Activated CD8-positive, alpha-beta T cell treated with anti-CD3 and anti-CD28 coated beads for 36 hours (primary cell): Measurements from ENCODE around the gene BTN1A1. TPM values are rescaled to one million over a fixed set of nuclear protein-coding genes. Genes with fewer than 3 reads are reported as not detected.
"Not testable (repeated sequence)": the region's sequence is repeated elsewhere in the genome, so short reads cannot be mapped to it uniquely, and the experiment has no call there.

Experiments
- ATAC-seq: fragments of 200-7000 bp; cut with Tn5 transposase; one replicate; pipeline ENCODE4 v1.10.0; 2021; ENCODE audit warnings: mild to moderate bottlenecking, moderate library complexity
- CTCF ChIA-PET: fragments of 350-600 bp; sonication (Branson Sonifier 250); formaldehyde crosslinking; loops from one replicate; lab custom pipeline; 2021; ENCODE audit warnings: antibody characterized with exemption; lab: Charles Lee
- POLR2A ChIA-PET: fragments of 350-600 bp; sonication (Branson Sonifier 250); formaldehyde crosslinking; loops from one replicate; lab custom pipeline; 2021; ENCODE audit warnings: antibody characterized with exemption; lab: Charles Lee
- DNase-seq: peaks from one replicate; pipeline ENCODE4 v3.0.0-alpha.2; 2020
- H3K27ac Mint-ChIP-seq: one replicate; pipeline ENCODE4 v1.8.0; 2021; ENCODE audit warnings: mild to moderate bottlenecking, mixed read lengths
- H3K27me3 Mint-ChIP-seq: one replicate; pipeline ENCODE4 v1.8.0; 2021; ENCODE audit warnings: mixed read lengths
- H3K36me3 Mint-ChIP-seq: one replicate; pipeline ENCODE4 v1.8.0; 2021; ENCODE audit warnings: low read depth, mixed read lengths
- H3K4me1 Mint-ChIP-seq: one replicate; pipeline ENCODE4 v1.8.0; 2021; ENCODE audit warnings: low read depth, mixed read lengths
- H3K4me3 Mint-ChIP-seq: one replicate; pipeline ENCODE4 v1.8.0; 2021; ENCODE audit warnings: mild to moderate bottlenecking, moderate library complexity, mixed read lengths
- H3K9me3 Mint-ChIP-seq: one replicate; pipeline ENCODE4 v1.8.0; 2021; ENCODE audit warnings: mixed read lengths
- CTCF ChIP-seq: fragments of 200-600 bp; IDR thresholded peaks from one replicate; pipeline ENCODE4 v1.8.0; 2022; ENCODE audit warnings: antibody characterized with exemption, mild to moderate bottlenecking
- intact Hi-C: fragments of 100-400 bp; cut with micrococcal nuclease; formaldehyde crosslinking; loops from one replicate; pipeline ENCODE4 v1.10.0; 2022
- total RNA-seq, 2 experiments: library from RNA; stranded (reverse); gene quantifications; one replicate each; pipeline ENCODE4 v1.2.3, GENCODE V29; 2021

Gene BTN1A1
- total RNA-seq, 2 experiments from 2014 or later: 0.11 TPM; not detected in 1

GRCh38 chr6:26457264-26457805 lies 42.8 kb upstream of the BTN1A1 start:
- peaks cover 44% of the 10 kb centered on the region for H3K4me1 Mint-ChIP-seq
- DNase-seq (no peak), ATAC-seq (peak; percentile 21)

GRCh38 chr6:26457806-26458688 lies 42.1 kb upstream of the BTN1A1 start, which contains the start of gene BTN2A1:
Gene BTN2A1 (plus strand): TSS chr6:26457955. CDS start chr6:26458637, 682 bp downstream.
- DNase-seq: peak; percentile 75
- Mint-ChIP-seq H3K27ac (peak within 1 kb of the TSS; percentile 95), H3K27me3 (no peaks in the 10 kb centered on the region), H3K4me3 (peak within 1 kb of the TSS; percentile 92), H3K36me3 (peaks cover 42% of the 10 kb centered on the region), H3K9me3 (no peaks in the 10 kb centered on the region), H3K4me1 (peaks cover 50% of the 10 kb centered on the region)
- intact Hi-C loops: no loop called here
- ChIA-PET CTCF (no interaction called here), POLR2A (no interaction called here)
- no peak for TF ChIP-seq CTCF
- ATAC-seq: peak; percentile 98

More at GRCh38 chr6:26457264-26457805, 42.8 kb upstream of the BTN1A1 start:
- Mint-ChIP-seq H3K27me3 (no peaks in the 10 kb centered on the region), H3K9me3 (no peaks in the 10 kb centered on the region), H3K4me3 (peak overlapping the region; percentile 92), H3K27ac (peak overlapping the region; percentile 95), H3K36me3 (peaks cover 35% of the 10 kb centered on the region)
- TF ChIP-seq CTCF: no peak
- ChIA-PET POLR2A (no interaction called here), CTCF (no interaction called here)
- intact Hi-C loops: no loop called here

DNA sequence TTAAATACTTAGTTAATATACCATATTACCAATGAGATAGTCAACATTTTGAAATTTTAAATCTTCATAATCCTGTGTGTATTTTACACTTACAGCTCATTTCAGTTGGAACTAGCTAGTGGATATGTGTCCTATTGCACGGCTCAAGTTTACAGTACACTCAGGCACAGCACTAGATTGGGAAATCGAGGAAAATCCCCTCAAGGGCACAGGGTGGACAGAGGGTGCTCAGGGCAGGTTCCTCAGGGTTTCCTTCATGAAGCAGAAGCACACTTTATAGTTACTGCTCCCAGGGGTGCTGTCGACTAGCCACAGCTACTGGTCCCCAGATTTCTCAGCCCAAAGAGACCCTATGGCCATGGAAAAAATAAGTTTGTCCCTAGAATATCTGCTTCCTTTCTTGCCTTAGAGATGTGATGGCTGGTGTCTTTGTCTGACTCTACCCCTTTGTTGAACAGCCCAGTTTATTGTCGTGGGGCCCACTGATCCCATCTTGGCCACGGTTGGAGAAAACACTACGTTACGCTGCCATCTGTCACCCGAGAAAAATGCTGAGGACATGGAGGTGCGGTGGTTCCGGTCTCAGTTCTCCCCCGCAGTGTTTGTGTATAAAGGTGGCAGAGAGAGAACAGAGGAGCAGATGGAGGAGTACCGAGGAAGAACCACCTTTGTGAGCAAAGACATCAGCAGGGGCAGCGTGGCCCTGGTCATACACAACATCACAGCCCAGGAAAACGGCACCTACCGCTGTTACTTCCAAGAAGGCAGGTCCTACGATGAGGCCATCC lies 40.9 kb upstream of the BTN1A1 start:
- Mint-ChIP-seq H3K9me3 (no peaks in the 10 kb centered on the region), H3K4me1 (peaks cover 58% of the 10 kb centered on the region), H3K4me3 (peak overlapping the region; percentile 50), H3K27ac (peak overlapping the region; percentile 52), H3K36me3 (peaks cover 53% of the 10 kb centered on the region), H3K27me3 (no peaks in the 10 kb centered on the region)
- POLR2A ChIA-PET: interaction anchor here (0.6 kb wide), 1 partner anchor 45 kb away, joined by 3 read pairs; no protein-coding TSS in a partner anchor
- DNase-seq (no peak), ATAC-seq (no peak)
- CTCF ChIA-PET: no interaction called here
- intact Hi-C loops: no loop called here
- TF ChIP-seq CTCF: no peak

DNA sequence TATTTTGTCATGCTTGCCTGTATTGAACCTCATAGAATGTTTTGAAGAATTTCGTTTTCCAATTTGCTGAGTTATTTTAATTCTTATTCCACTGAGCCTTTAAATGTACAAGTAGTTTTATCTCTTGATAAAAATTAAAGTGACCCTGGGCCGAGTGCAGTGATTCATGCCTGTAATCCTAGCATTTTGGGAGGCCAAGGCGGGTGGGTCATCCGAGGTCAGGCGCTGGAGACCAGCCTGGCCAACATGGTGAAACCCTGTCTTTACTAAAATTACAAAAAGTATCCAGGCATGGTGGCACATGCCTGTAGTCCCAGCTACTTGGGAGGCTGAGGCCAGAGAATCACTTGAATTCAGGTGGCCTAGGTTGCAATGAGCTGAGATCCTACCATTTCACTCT lies 38.8 kb upstream of the BTN1A1 start:
- H3K9me3 Mint-ChIP-seq, DNase-seq, intact Hi-C loops, H3K4me3 Mint-ChIP-seq, H3K27me3 Mint-ChIP-seq, POLR2A ChIA-PET, H3K27ac Mint-ChIP-seq, ATAC-seq: not testable (repeated sequence)
- Mint-ChIP-seq H3K36me3 (peaks cover 72% of the 10 kb centered on the region), H3K4me1 (peaks cover 63% of the 10 kb centered on the region)
- CTCF ChIA-PET: interaction anchor here (0.6 kb wide), 1 partner anchor 111 kb away, joined by 3 read pairs; no protein-coding TSS in a partner anchor

DNA sequence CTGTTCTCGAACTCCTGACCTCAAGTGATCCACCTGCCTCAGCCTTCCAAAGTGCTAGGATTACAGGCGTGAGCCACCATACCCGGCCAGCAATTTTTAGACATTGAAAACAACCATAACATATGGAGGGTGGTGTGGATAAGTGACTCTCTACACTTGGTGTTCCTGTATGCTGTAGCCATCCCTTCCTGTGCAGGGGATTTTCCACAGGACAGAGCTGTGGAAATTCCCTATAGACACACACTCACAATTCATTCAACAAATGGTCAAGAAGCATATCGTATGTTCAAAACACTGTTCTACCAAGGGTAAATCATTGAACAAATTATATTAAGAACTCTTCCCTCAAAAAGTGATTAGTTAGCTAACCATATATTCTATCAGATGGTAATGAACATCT lies 36.1 kb upstream of the BTN1A1 start:
- Mint-ChIP-seq H3K4me3 (no peak overlapping the region), H3K27ac (peak overlapping the region; percentile 30), H3K36me3 (peaks cover 84% of the 10 kb centered on the region), H3K27me3 (no peaks in the 10 kb centered on the region), H3K9me3 (no peaks in the 10 kb centered on the region), H3K4me1 (peaks cover 48% of the 10 kb centered on the region)
- POLR2A ChIA-PET: no interaction called here
- no peak for TF ChIP-seq CTCF
- no peak for DNase-seq
- intact Hi-C loops: no loop called here
- ATAC-seq: no peak
- CTCF ChIA-PET: no interaction called here
